Measurements from ENCODE around the gene IFNLR1.

Gene IFNLR1

GRCh38 chr1:24175033-24175755 is 11.9 kb downstream of the IFNLR1 start:
- no peak for DNase-seq

- no peak for DNase-seq
These were observed 13.2 kb downstream of the IFNLR1 start for GRCh38 chr1:24173638-24174575.

GRCh38 chr1:24172598-24172997 is 14.5 kb downstream of the IFNLR1 start:
- DNase-seq, result no peak

- DNase-seq, result no peak
These were observed 17.8 kb downstream of the IFNLR1 start for GRCh38 chr1:24169286-24169685.

- DNase-seq, result no peak
These were observed 18.8 kb downstream of the IFNLR1 start for GRCh38 chr1:24168245-24168644.

GRCh38 chr1:24167008-24167407 is 20.1 kb downstream of the IFNLR1 start:
- no peak for DNase-seq

GRCh38 chr1:24165500-24165899 is 21.6 kb downstream of the IFNLR1 start:
- DNase-seq, result no peak

- DNase-seq, result no peak
These were observed 23.1 kb downstream of the IFNLR1 start for GRCh38 chr1:24164004-24164403.

GRCh38 chr1:24162201-24162600 is 24.9 kb downstream of the IFNLR1 start:
- no peak for DNase-seq

- DNase-seq, result no peak
These were observed 25.8 kb downstream of the IFNLR1 start for GRCh38 chr1:24161270-24161669.

GRCh38 chr1:24159366-24159765 is 27.7 kb downstream of the IFNLR1 start:
- no peak for DNase-seq

GRCh38 chr1:24157918-24158481 is 29.1 kb downstream of the IFNLR1 start:
- no peak for DNase-seq

- no peak for DNase-seq
These were observed 30.4 kb downstream of the IFNLR1 start for GRCh38 chr1:24156542-24157260.

GRCh38 chr1:24155011-24155782 is 31.9 kb downstream of the IFNLR1 start:
- DNase-seq, result peak; percentile 66

GRCh38 chr1:24154215-24154614 is 32.9 kb downstream of the IFNLR1 start:
- peak; percentile 32 for DNase-seq

- no peak for DNase-seq
These were observed 34.2 kb downstream of the IFNLR1 start for GRCh38 chr1:24152631-24153494.

GRCh38 chr1:24151175-24151533 is 35.9 kb downstream of the IFNLR1 start:
- DNase-seq, result no peak

- peak; percentile 81 for DNase-seq
These were observed 36.6 kb downstream of the IFNLR1 start for GRCh38 chr1:24150234-24151174.

- no peak for DNase-seq
These were observed 37.2 kb downstream of the IFNLR1 start for GRCh38 chr1:24149866-24150233.

GRCh38 chr1:24147816-24148215 is 39.3 kb downstream of the IFNLR1 start:
- no peak for DNase-seq

All from NCI-H1092 treated with DMSO at 0.1 percent for 48 hours (cell line).